Measurements from ENCODE around the gene PIPOX. TPM values are rescaled to one million over a fixed set of nuclear protein-coding genes. Genes with fewer than 3 reads are reported as not detected.

Gene PIPOX
- total and polyA plus RNA-seq, 2 of the 8 experiments (the other 6 are each of a cell fraction or from before 2014, with no cell fraction given): 57.2 to 99.6 TPM

GRCh38 chr17:28996554-28997096 is 46.3 kb upstream of the PIPOX start:
- ChIA-PET POLR2A (ENCODE audit: partially characterized antibody) (interaction anchor here (1.0 to 2.3 kb wide), 5 partner anchors 10 to 115 kb away, joined by 3 to 7 read pairs (median 4); no protein-coding TSS in a partner anchor), CTCF (ENCODE audit: partially characterized antibody) (interaction anchor here (0.5 to 17.9 kb wide), 15 partner anchors 8 to 897 kb away, joined by 3 to 239 read pairs (median 3); partner anchors contain the start of gene SEZ6)
- H4K5ac ChIP-seq (ENCODE audit: insufficient read length, low read depth, low read length): no peak overlapping the region
- no peak overlapping the region for H3K14ac ChIP-seq (ENCODE audit: insufficient read length)
- peak overlapping the region; percentile 98; the same call in 1 of the 2 replicates for H2BK12ac ChIP-seq (ENCODE audit: low read depth, low read length)
- H3K79me2 ChIP-seq (ENCODE audit: control insufficient read depth in 1 of 2, insufficient read depth in 2 of 2, low read length in 2 of 2): no peaks in the 10 kb centered on the region
- H3K4me2 ChIP-seq (ENCODE audit: insufficient read depth in 1 of 2, low read depth in 2 of 2, low read length in 2 of 2): peak overlapping the region in 1 of 2 experiments; percentile 34; a peak in 1 of 4 replicates
- no peak overlapping the region for H3K27ac ChIP-seq (ENCODE audit: low read depth, low read length)
- H2BK15ac ChIP-seq (ENCODE audit: low read length): peak overlapping the region; percentile 55; the same call in 1 of the 2 replicates
- H3K4me1 ChIP-seq (replicated peaks in 1 of 4; ENCODE audit: control insufficient read depth in 3 of 4, insufficient read depth in 4 of 4, low read length in 3 of 4): peaks cover 0 to 20% (median 12%) of the 10 kb centered on the region in 4 experiments; a peak in 6 of 7 replicates
- no peak overlapping the region for H3K23ac ChIP-seq (ENCODE audit: insufficient read length)
- DNase-seq (ENCODE audit: low read depth in 1 of 2, low spot score in 2 of 2): no peak
- H3K4me3 ChIP-seq (ENCODE audit: extremely low read depth in 1 of 4, insufficient read depth in 2 of 4, low read depth in 3 of 4, low read length in 4 of 4): no peak overlapping the region
- no peaks in the 10 kb centered on the region for H3K23me2 ChIP-seq (ENCODE audit: low read depth, low read length)
- no peaks in the 10 kb centered on the region; a peak in 3 of 7 replicates for H3K27me3 ChIP-seq (replicated peaks in 1 of 4; ENCODE audit: control insufficient read depth in 3 of 4, extremely low read depth in 1 of 4, insufficient read depth in 3 of 4, low read length in 3 of 4)
- H2AK5ac ChIP-seq (ENCODE audit: low read depth, low read length): no peak overlapping the region; the same call in 1 of the 2 replicates
- TF ChIP-seq RBBP5 (IDR thresholded peaks at IDR 0.05; ENCODE audit: borderline replicate concordance, low read depth, low read length) (no peak), POLR2AphosphoS5 (IDR thresholded peaks at IDR 0.05; ENCODE audit: low read depth, low read length) (peak; percentile 82)
- H3K36me3 ChIP-seq (ENCODE audit: control insufficient read depth in 2 of 4, insufficient read depth in 4 of 4, low read length in 3 of 4): no peaks in the 10 kb centered on the region
- WGBS, 2 experiments (ENCODE audit: extremely low coverage in 1 of 2, insufficient coverage in 1 of 2, insufficient read length in 1 of 2, insufficient replicate concordance in 2 of 2, low coverage in 1 of 2, low lambda C conversion rate in 2 of 2, missing lambda C conversion rate in 1 of 2): 86% methylated on average over 5 of the region's 5 CpGs; no CpG with 5 or more reads in 1 of the 2 experiments
- H4K91ac ChIP-seq (replicated peaks; ENCODE audit: insufficient read length, low read length): peak overlapping the region; percentile 61
- no peak overlapping the region for H2AFZ ChIP-seq (ENCODE audit: low read length)
- H3K9me3 ChIP-seq (ENCODE audit: insufficient read depth in 2 of 2, low read depth in 1 of 2, low read length in 1 of 2): no peaks in the 10 kb centered on the region
- no peak overlapping the region for H3K4ac ChIP-seq (replicated peaks; ENCODE audit: insufficient read length, low read depth, low read length)
- H4K20me1 ChIP-seq (replicated peaks in 1 of 2; ENCODE audit: control insufficient read depth in 1 of 2, insufficient read depth in 2 of 2, low read length in 2 of 2): no peaks in the 10 kb centered on the region
- no peaks in the 10 kb centered on the region for H3K79me1 ChIP-seq (ENCODE audit: low read depth, low read length)
- peak overlapping the region; percentile 41; the same call in 1 of the 2 replicates for H4K8ac ChIP-seq (ENCODE audit: extremely low read depth, insufficient read depth, low read length)
- H3K9ac ChIP-seq (replicated peaks in 1 of 4; ENCODE audit: extremely low read depth in 1 of 4, low read depth in 3 of 4, low read length in 3 of 4): no peak overlapping the region
- H2BK5ac ChIP-seq (ENCODE audit: low read depth, low read length): peak overlapping the region; percentile 2; the same call in 1 of the 2 replicates
- peak overlapping the region; percentile 43 for H2BK20ac ChIP-seq (ENCODE audit: low read length)
- peak overlapping the region; percentile 40 for H2BK120ac ChIP-seq (replicated peaks; ENCODE audit: low read depth, low read length)
- FAIRE-seq: peak; percentile 55
- no peak overlapping the region for H3K56ac ChIP-seq (replicated peaks; ENCODE audit: insufficient read length, low read depth, low read length)
- H3K18ac ChIP-seq (ENCODE audit: extremely low read depth, low read length): no peak overlapping the region; the same call in 1 of the 2 replicates
